HFF-Myc (cell line): Measurements from ENCODE around the gene RGS18.
A peak's percentile ranks its signal among the peaks of the same experiment; 100 is the strongest.
"Not testable (repeated sequence)": the region's sequence is repeated elsewhere in the genome, so short reads cannot be mapped to it uniquely, and the experiment has no call there.

Source experiments
- DNase-seq: peaks from one replicate; pipeline ENCODE4 v3.0.0-alpha.2; 2011; ENCODE audit warnings: low read depth; ENCODE audit errors: extremely low read depth
- H3K4me3 ChIP-seq: replicated peaks from 2 replicates; pipeline ENCODE4 v1.5.1; 2011; ENCODE audit warnings: low read depth, mild to moderate bottlenecking, control low read depth, low read length
- TF ChIP-seq, protein P1 (sequence below): IDR thresholded peaks from 2 replicates; pipeline ENCODE4 v1.5.1; 2012; ENCODE audit warnings: mild to moderate bottlenecking, low read depth, low read length, control low read depth; ENCODE audit errors: missing control alignments

The RGS18 gene

DNA sequence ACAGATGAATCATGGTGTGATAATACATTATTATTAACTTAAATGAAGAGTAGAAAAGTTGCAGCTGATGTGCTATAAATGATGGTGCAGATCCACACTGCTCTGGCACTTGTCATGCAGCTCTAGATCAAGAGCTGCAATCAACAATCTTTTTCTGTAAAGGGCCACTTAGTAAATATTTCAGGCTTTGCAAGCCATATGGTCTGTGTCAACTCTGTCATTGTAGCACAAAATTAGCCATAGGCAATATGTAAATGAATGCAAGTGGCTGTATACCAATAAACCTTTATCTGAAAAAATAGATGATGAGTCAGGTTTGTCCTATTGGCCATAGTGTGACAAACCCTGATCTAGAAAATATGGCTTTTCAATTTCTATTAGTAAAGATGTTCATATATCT is 66.6 kb downstream of the RGS18 start:
- no peak overlapping the region for H3K4me3 ChIP-seq
- TF ChIP-seq, protein P1, sequence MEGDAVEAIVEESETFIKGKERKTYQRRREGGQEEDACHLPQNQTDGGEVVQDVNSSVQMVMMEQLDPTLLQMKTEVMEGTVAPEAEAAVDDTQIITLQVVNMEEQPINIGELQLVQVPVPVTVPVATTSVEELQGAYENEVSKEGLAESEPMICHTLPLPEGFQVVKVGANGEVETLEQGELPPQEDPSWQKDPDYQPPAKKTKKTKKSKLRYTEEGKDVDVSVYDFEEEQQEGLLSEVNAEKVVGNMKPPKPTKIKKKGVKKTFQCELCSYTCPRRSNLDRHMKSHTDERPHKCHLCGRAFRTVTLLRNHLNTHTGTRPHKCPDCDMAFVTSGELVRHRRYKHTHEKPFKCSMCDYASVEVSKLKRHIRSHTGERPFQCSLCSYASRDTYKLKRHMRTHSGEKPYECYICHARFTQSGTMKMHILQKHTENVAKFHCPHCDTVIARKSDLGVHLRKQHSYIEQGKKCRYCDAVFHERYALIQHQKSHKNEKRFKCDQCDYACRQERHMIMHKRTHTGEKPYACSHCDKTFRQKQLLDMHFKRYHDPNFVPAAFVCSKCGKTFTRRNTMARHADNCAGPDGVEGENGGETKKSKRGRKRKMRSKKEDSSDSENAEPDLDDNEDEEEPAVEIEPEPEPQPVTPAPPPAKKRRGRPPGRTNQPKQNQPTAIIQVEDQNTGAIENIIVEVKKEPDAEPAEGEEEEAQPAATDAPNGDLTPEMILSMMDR, result no peak
- DNase-seq, result no peak

DNA sequence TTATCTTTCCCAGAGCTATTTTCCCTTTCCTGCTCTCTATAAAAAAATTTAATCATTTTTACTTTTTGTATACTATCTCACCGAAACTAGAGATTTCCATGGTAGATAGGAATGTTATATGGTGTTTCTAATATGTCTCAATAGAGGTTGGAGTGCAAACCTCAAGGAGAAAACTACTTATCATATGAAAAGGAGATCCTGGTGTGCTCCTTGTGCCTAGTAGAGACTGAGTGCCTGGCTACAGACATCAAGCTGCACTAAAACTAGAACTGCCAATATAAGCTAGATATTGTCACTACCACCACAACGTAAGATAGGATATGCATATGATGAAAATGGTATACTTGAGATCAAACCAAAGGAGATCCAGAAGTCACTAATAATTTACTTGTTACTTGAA is 67.0 kb downstream of the RGS18 start:
- TF ChIP-seq, protein P1, result no peak
- no peak overlapping the region for H3K4me3 ChIP-seq
- no peak for DNase-seq

DNA sequence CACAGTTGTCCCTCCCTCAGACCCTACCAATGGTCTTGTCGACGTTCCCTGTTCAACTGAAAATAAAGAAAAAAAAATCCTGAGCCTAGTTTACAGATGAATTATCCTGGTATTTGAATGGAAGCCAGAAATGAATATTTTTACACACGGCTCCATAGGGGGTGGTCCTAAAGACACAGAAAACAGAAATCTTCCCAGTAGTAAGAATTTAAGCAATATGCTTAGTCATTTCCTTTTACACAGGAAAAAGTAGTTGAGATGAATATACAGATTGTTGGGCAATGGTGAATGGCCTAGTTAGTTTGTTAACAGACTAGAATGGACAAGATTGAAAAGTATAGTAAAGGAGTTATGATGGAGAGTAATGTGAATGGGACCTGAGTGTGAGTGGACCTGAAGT is 67.4 kb downstream of the RGS18 start:
- peak; percentile 3 for DNase-seq
- TF ChIP-seq, protein P1, result no peak
- H3K4me3 ChIP-seq, result no peak overlapping the region

DNA sequence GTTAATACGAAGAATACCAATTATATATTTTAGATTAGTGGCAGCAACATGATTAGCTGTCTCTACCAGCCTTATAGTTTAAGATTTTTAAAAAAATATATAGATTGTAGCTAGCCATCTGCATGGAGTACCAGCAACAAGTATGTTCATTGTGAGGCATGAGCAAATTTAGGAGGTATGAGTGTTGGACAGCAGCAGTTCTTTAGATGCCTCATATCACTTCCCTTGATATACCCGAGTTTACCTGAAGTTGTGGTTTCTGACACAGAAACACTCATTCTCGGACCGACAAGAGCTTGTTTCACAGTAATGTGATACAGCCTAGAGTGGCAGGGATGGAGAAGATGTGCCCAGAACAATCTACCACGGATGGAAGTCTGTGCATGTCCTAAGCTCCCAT is 69.1 kb downstream of the RGS18 start:
- TF ChIP-seq, protein P1, result no peak
- no peak for DNase-seq
- H3K4me3 ChIP-seq, result no peak overlapping the region

DNA sequence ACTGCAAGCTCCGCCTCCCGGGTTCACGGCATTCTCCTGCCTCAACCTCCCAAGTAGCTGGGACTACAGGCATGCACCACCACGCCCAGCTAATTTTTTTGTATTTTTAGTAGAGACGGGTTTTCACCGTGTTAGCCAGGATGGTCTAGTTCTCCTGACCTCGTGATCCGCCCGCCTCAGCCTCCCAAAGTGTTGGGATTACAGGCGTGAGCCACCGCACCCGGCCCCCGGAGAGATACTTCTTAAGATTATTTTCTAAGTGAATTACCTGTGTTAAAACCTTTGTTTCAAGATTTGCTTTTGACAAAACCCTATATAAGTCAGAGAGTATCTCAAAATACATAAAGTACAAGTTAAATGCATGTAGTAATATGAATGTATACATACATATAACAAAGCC is 69.7 kb downstream of the RGS18 start:
- not testable (repeated sequence) for H3K4me3 ChIP-seq, DNase-seq

DNA sequence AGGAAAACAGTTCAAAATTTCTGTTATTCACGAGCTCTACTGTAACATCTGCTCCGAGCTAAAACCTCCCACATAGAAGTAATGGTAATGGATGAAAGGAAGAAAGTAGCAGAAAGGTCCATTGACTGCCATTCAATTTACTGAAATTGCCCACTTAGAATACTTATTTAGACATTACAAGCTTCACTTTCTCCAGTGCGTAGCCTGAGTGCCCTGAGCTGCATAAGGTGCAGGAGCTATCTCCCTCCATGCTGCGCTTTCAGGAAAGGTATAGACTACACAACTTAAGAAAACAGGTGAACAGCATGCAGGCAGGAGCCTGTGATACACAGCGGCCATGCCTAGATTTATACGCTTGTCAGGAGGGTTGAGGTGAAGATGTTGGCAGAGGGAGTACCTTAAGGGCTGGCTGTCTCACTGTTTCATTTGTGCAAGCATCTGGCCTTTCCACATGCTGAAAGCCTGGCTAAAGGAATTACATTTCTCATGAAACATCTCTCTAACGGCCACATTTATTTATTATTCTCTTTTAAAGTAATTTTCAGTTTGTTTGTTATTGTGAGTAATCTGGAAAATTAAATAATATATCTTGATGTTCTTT is 74.7 kb downstream of the RGS18 start:
- no peak overlapping the region for H3K4me3 ChIP-seq
- no peak for DNase-seq
- TF ChIP-seq, protein P1, result no peak

DNA sequence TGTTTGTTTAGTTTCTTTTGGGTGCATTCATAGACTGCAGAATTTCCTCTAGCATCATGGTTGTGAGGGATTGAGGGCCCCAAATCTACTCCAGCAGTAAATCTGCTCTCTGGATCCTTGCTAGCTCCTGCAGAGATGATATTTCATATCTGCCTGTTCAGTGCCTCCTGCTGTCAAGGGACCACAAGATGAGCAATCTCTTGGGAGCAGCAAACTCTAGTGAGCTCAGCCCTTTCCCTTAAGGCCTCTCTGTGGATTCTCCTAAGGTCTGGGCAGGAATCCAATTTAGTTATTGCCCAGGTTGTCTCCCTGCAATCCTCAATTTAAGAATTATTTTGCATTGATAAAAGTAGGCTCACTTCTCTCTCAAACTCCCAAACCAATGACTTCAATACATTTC is 76.9 kb downstream of the RGS18 start:
- no peak overlapping the region for H3K4me3 ChIP-seq
- DNase-seq, result no peak
- TF ChIP-seq, protein P1, result no peak
